GM21528 (cell line): ENCODE results near the gene GMPPB.
A peak's percentile ranks its signal among the peaks of the same experiment; 100 is the strongest.
"Not testable (repeated sequence)": the region's sequence is repeated elsewhere in the genome, so short reads cannot be mapped to it uniquely, and the experiment has no call there.

Experiments used
- ATAC-seq: cut with Tn5 transposase; IDR thresholded peaks from one replicate; pipeline ENCODE4 v1.9.1; 2021; ENCODE audit warnings: mild to moderate bottlenecking, moderate library complexity; ENCODE audit not compliant: unreplicated experiment, low FRiP score

Gene GMPPB

GRCh38 chr3:49723628-49724551 is at the start of gene GMPPB:
TSS of gene GMPPB (minus strand) at chr3:49723951. CDS start at chr3:49723726, 225 bp downstream.
- ATAC-seq = peak; percentile 61

- no peak for ATAC-seq
Observed at GRCh38 chr3:49772703-49773102, 49.0 kb upstream of the GMPPB start.

DNA sequence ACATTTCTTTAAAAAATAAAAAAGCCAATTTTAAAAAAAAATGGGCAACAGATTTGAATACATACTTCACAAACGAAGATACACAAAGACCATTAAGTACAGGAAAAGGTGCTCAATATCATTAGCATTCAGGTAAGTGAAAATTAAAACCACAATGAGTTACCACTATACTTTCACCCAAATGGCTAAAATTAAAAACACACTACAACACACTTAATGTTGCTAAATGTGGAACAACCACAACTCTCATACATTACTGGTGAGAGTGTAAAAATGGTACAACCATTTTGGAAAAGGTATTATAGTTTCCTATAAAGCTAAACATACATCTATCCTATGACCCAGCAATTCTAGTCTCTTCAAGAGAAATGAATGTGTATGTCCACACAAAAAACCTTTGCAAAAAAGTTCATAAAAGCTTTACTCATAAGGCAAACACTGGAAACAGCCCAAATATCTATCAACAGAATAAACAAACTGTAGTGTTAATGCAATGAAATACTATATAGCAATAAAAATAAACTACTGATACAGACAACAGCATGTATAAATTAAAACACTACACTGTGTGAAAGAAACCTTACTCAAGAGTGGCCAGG is 47.7 kb upstream of the GMPPB start:
- ATAC-seq = no peak

DNA sequence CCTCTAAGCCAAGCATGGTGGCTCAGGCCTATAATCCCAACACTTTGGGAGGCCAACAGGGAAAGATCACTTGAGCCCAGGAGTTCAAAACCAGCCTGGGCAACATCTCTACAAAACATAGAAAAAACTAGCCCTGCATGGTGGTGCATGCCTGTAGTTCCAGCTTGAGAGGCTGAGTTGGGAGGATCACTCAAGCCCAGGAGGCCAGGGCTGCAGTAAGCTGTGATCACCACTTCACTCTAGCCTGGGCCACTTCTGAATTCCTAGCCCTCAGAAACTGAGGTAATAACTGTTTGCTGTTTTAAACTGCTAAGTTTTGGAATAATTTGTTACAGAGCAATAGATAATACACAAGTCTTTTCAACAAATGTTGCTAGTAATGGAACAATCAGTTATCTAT is 46.2 kb upstream of the GMPPB start:
- ATAC-seq = no peak

GRCh38 chr3:49769286-49769915 is 45.6 kb upstream of the GMPPB start:
- no peak for ATAC-seq

DNA sequence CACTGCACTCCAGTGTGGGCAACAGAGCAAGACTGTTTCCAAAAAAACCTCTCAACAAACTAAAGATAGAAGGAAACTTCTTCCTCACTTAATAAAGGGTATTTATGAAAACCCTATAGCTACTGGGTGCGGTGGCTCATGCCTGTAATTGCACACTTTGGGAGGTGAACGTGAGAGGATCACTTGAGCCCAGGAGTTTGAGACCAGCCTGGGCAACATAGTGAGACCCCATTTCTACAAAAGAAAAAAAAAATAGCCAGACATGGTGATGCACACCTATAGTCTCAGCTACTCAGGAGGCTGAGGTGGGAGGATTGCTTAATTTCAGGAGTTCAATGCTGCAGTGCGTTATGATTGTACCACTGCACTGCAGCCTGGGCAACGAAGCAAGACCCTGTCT is 40.2 kb upstream of the GMPPB start:
- ATAC-seq = no peak

DNA sequence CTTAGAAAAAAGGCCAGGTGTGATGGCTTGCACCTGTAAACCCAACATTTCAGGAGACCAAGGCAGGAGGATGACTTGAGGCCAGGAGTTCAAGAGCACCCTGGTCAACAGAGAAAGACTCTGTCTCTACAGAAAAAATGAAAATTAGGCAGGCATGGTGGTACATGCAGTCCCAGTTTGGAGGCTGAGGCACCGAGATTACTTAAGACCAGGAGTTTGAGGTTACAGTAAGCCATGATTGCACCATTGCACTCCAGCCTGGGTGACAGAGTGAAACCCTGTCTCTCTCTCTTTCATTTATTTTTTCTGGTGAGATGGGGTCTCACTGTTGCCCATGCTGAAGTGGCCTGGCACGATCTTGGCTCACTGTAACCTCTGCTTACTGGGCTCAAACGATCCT is 37.9 kb upstream of the GMPPB start:
- ATAC-seq = no peak

- no peak for ATAC-seq
Observed at GRCh38 chr3:49759226-49759625, 35.5 kb upstream of the GMPPB start.

- no peak for ATAC-seq
Observed at GRCh38 chr3:49757197-49757596, 33.4 kb upstream of the GMPPB start.

DNA sequence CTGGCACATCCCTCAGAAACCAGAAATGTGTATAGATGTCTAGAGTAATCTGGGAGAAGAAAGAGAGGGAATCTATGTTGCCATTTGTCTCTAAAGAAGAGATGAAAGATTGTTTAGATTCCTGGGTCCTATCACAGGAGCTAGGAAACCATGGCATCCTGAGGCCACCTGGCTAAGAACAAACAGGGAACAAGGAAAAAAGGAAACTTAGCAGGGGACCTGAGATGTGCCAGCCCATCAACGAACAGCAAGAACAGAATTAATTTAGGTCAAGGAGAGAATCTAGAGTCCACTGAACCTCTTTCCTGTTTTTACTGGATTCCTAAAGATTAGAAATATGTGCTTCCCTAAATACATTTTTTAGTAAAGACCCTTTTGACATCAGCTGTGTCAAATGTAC is 32.3 kb upstream of the GMPPB start:
- ATAC-seq = no peak

DNA sequence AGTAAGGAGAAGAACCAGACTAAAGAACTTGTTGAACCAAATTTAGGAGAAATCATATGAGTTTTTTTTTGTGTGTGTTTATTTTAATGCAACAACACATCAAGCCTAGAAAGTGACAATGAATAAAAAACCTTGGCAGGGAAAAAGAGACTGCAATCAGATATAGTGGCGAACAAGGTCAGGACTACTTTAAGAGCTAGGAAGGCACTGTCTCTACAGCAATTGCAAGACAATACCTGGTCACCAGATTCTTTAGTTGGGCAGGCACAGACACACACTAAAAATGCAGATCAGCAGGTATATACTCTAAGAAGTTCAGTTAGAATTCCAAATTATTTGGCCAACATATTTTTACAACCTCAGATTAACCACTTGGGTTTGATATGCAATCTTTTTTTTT is 30.8 kb upstream of the GMPPB start:
- ATAC-seq = no peak

DNA sequence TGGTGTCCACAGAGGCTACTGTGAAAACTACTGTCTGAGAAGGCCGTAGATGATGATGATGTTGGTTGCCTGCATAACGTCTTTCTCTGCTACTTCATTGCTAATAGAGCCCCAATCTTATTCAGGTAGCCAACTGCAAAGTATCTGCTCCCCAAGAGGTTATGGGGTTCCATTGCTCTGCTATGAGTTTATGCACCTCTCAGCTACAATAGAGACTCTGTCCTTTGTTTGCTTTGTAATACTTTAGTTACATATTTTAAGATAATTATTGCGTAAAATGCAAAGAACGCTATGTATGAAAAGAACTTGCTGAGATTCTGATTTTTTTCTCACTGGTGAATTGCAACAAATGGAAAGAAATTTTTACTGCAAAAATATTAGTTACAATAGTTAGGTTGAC is 27.8 kb upstream of the GMPPB start:
- ATAC-seq = no peak

GRCh38 chr3:49750056-49750455 is 26.3 kb upstream of the GMPPB start:
- ATAC-seq = no peak

- ATAC-seq = not testable (repeated sequence)
Observed at GRCh38 chr3:49748874-49749273, 25.1 kb upstream of the GMPPB start.

GRCh38 chr3:49747792-49748480 is 24.2 kb upstream of the GMPPB start:
- no peak for ATAC-seq

- no peak for ATAC-seq
Observed at GRCh38 chr3:49745986-49746385, 22.2 kb upstream of the GMPPB start.

GRCh38 chr3:49740427-49740826 is 16.7 kb upstream of the GMPPB start:
- ATAC-seq = no peak

- no peak for ATAC-seq
Observed at GRCh38 chr3:49738067-49738713, 14.4 kb upstream of the GMPPB start.

GRCh38 chr3:49734752-49735151 is 11.0 kb upstream of the GMPPB start:
- ATAC-seq = no peak

GRCh38 chr3:49733551-49733950 is 9.8 kb upstream of the GMPPB start:
- no peak for ATAC-seq
